Upper lobe of left lung (tissue), 4 donors: ENCODE measurements around the gene C4orf54.

ENCODE experiments used
- CTCF ChIP-seq, 6 experiments: fragments of 450-650 bp in 4 of 6; fragments of 200-600 bp in 2 of 6; sonication (generic) in 2 of 6; IDR thresholded peaks; one replicate each; pipeline ENCODE4 v1.5.1; 2016 to 2019; ENCODE audit warnings: antibody characterized with exemption in 6 of 6
- EP300 ChIP-seq, 4 donors: sonication (generic); formaldehyde crosslinking; IDR thresholded peaks; one replicate each; pipeline ENCODE4 v1.5.1; 2017; ENCODE audit warnings: antibody characterized with exemption in 4 of 4, control low read depth in 2 of 4
- POLR2A ChIP-seq, 4 donors: fragments of 450-650 bp; IDR thresholded peaks; one replicate each; pipeline ENCODE4 v1.5.1; 2016 to 2017; ENCODE audit warnings: antibody characterized with exemption in 4 of 4, mild to moderate bottlenecking in 2 of 4
- POLR2AphosphoS5 ChIP-seq, 2 donors: sonication (generic); formaldehyde crosslinking; IDR thresholded peaks; one replicate each; pipeline ENCODE4 v1.5.1; 2017; ENCODE audit warnings: antibody characterized with exemption in 2 of 2

- no peak for TF ChIP-seq POLR2A (IDR thresholded peaks at IDR 0.05)
- TF ChIP-seq CTCF (IDR thresholded peaks at IDR 0.05), result no peak
- no peak for TF ChIP-seq POLR2AphosphoS5 (IDR thresholded peaks at IDR 0.05)
- no peak for TF ChIP-seq EP300 (IDR thresholded peaks at IDR 0.05)
Observed at GRCh38 chr4:99665983-99666382, 8.4 kb upstream of the C4orf54 start.
